ENCODE measurements around the gene TCF23.
"Not testable (repeated sequence)": the region's sequence is repeated elsewhere in the genome, so short reads cannot be mapped to it uniquely, and the experiment has no call there.

Gene TCF23

DNA sequence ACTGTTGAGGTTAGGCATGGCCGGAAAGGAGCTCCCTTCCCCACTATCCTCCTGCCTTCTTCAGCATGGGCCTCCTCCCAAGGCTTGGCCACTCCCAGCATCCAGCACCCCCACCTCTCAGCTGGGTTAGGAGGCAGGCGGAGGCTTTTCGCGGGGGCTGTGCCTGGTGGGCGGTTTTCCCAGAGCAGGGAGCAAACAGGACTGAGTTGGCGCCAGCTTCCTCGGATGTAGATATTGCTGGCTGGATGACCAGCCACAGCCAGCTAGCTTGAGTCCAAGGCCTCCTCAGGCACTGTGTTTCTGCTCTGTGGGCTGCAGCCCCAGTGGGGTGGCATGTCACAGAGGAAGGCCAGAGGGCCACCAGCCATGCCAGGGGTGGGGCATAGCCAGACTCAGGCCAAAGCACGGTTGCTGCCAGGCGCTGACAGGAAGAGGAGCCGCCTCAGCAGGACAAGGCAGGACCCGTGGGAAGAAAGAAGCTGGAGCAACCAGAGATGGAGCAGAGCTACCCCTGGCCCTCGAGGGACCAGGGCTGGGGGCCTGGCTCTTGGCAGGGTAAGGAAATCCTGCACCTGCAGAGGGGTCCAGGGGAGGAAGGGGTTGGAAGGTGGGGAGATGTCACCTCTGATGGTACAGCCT lies at the start of gene TCF23:
Gene TCF23 (plus strand): TSS at position 204 of the 639 bp plus-strand sequence. CDS start 130 bp downstream, at position 334.
- no peak for DNase-seq (ENCODE audit: low read depth in 1 of 2, low spot score in 1 of 2)
- no peak for TF ChIP-seq JUND (IDR thresholded peaks at IDR 0.05; ENCODE audit: low read depth)
- in situ Hi-C loops (cut with HindIII; ENCODE audit: low pct_unique_long_range_greater_than_20kb, low sequenced_read_pairs) = no loop called here

DNA sequence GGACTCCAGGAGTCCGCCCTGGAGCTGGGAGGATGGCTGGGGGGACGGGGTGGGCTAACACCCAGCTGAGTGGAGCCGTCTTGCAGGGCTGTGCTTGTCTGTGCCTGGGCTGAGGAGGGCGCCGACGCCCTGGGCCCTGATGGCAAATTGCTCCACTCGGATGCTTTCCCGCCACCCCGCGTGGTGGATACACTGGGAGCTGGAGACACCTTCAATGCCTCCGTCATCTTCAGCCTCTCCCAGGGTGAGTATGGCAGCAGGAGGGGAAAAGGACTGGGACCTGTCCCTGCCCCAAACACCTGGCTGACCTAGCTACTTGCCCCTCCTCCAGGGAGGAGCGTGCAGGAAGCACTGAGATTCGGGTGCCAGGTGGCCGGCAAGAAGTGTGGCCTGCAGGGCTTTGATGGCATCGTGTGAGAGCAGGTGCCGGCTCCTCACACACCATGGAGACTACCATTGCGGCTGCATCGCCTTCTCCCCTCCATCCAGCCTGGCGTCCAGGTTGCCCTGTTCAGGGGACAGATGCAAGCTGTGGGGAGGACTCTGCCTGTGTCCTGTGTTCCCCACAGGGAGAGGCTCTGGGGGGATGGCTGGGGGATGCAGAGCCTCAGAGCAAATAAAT lies 49.4 kb upstream of the TCF23 start:
- DNase-seq (ENCODE audit: low read depth in 1 of 2, low spot score in 1 of 2) = no peak
- TF ChIP-seq JUND (IDR thresholded peaks at IDR 0.05; ENCODE audit: low read depth) = no peak
- in situ Hi-C loops (cut with HindIII; ENCODE audit: low pct_unique_long_range_greater_than_20kb, low sequenced_read_pairs) = no loop called here

DNA sequence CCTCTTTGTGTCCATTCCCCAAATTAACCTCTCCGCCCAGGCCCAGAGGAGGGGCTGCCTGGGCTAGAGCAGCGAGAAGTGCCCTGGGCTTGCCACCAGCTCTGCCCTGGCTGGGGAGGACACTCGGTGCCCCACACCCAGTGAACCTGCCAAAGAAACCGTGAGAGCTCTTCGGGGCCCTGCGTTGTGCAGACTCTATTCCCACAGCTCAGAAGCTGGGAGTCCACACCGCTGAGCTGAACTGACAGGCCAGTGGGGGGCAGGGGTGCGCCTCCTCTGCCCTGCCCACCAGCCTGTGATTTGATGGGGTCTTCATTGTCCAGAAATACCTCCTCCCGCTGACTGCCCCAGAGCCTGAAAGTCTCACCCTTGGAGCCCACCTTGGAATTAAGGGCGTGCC lies 48.8 kb upstream of the TCF23 start:
- DNase-seq (ENCODE audit: low read depth in 1 of 2, low spot score in 1 of 2) = no peak
- TF ChIP-seq JUND (IDR thresholded peaks at IDR 0.05; ENCODE audit: low read depth) = no peak
- in situ Hi-C loops (cut with HindIII; ENCODE audit: low pct_unique_long_range_greater_than_20kb, low sequenced_read_pairs) = no loop called here

DNA sequence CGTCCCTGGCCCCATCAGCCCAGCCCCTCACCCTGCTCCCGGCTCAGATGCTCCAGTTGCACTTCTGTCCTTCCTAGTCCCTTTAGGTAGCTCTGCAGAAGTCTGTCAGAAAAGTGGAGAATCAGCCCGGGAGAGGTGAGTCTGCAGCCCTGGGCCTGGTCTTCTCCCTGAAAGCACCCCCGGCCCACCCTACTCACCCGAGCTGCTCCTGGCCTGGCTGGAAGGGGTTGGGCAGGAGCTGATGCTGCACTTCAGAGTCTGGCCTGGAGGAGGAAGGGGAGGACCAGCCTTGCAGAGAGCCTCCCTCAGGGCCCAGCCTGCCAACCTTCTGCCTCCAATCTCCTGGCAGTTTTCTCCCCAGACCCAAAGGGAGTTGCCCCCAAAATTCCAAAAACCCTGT lies 46.5 kb upstream of the TCF23 start:
- TF ChIP-seq JUND (IDR thresholded peaks at IDR 0.05; ENCODE audit: low read depth) = no peak
- DNase-seq (ENCODE audit: low read depth in 1 of 2, low spot score in 1 of 2) = no peak
- in situ Hi-C loops (cut with HindIII; ENCODE audit: low pct_unique_long_range_greater_than_20kb, low sequenced_read_pairs) = no loop called here

DNA sequence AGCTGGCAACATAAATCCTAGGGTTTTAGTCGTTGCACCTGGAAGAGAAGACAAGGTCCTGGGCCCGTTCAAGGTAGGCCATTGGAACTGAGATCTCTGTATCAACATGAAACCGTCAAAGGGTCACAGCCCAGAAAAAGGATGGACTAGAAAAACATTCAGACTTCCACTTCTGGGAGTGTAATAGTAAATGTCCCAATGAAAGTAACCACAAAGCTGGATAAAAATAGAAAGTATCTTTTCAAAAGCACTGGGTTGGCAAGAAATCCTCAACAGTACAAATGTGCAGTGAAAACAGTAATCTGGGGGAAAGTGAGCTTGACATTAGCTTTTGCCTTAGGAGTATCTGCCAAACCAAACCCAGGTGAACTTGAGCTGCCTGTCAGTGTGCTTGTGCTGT lies 42.8 kb upstream of the TCF23 start:
- TF ChIP-seq JUND (IDR thresholded peaks at IDR 0.05; ENCODE audit: low read depth) = no peak
- in situ Hi-C loops (cut with HindIII; ENCODE audit: low pct_unique_long_range_greater_than_20kb, low sequenced_read_pairs) = no loop called here
- no peak for DNase-seq (ENCODE audit: low read depth in 1 of 2, low spot score in 1 of 2)

DNA sequence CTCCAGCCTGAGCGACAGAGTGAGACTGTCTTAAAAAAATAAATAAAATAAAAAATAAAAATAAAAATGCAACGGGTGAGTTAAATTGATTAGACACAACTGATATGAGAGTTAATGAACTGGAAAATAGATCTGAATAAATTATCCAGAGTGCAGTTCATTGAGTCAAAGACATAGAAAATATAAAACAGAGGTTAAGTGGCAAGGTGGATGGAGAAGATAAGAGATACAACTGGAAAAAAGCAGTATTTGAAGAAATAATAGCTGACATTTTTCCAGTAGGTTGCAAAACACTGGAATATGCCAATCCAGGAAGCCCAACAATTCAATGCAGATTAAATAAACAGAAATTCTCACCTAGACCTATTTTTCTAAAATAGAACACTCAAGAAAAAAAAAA lies 40.6 kb upstream of the TCF23 start:
- no peak for DNase-seq (ENCODE audit: low read depth in 1 of 2, low spot score in 1 of 2)
- TF ChIP-seq JUND (IDR thresholded peaks at IDR 0.05; ENCODE audit: low read depth) = no peak
- in situ Hi-C loops (cut with HindIII; ENCODE audit: low pct_unique_long_range_greater_than_20kb, low sequenced_read_pairs) = no loop called here

DNA sequence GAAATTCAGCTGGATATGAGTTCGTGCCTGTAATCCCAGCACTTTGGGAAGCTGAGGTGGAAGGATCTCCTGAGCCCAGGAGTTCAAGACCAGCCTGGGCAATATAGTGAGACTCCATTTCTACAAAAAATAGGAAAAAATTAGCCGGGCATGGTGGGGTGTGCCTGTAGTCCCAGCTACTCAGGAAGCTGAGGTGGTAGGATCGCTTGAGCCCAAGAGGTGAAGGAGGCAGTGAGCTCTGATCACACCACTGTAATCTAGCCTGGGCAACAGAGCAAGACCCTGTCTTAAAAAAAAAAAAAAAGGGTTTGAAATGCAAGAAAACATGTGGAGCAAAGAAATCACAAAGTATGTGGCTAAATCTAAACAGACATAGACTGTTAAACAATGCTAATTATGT lies 39.7 kb upstream of the TCF23 start:
- DNase-seq (ENCODE audit: low read depth in 1 of 2, low spot score in 1 of 2) = no peak
- in situ Hi-C loops (cut with HindIII; ENCODE audit: low pct_unique_long_range_greater_than_20kb, low sequenced_read_pairs) = no loop called here

DNA sequence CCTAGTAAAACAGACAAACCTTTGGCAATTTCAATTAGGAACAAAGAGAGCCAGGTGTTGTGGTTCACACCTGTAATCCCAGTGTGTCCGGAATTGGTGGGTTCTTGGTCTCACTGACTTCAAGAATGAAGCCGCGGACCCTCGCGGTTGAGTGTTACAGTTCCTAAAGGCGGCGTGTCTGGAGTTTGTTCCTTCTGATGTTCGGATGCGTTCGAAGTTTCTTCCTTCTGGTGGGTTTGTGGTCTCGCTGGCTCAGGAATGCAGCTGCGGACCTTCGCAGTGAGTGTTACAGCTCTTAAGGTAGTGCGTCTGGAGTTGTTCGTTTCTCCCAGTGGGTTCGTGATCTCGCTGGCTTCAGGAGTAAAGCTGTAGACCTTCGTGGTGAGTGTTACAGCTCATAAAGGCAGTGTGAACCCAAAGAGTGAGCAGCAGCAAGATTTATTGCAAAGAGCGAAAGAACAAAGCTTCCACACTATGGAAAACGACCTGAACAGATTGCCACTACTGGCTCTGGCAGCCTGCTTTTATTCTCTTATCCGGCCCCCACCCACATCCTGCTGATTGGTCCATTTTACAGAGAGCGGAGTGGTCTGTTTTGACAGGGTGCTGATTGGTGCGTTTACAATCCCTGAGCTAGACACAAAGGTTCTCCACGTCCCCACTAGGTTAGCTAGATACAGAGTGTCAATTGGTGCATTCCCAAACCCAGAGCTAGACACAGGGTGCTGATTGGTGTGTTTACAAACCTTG lies 38.0 kb upstream of the TCF23 start:
- DNase-seq (ENCODE audit: low read depth in 1 of 2, low spot score in 1 of 2); in situ Hi-C loops (cut with HindIII; ENCODE audit: low pct_unique_long_range_greater_than_20kb, low sequenced_read_pairs): not testable (repeated sequence)

More for the DNA sequence above, 39.7 kb upstream of the TCF23 start:
- TF ChIP-seq JUND (IDR thresholded peaks at IDR 0.05; ENCODE audit: low read depth) = no peak

DNA sequence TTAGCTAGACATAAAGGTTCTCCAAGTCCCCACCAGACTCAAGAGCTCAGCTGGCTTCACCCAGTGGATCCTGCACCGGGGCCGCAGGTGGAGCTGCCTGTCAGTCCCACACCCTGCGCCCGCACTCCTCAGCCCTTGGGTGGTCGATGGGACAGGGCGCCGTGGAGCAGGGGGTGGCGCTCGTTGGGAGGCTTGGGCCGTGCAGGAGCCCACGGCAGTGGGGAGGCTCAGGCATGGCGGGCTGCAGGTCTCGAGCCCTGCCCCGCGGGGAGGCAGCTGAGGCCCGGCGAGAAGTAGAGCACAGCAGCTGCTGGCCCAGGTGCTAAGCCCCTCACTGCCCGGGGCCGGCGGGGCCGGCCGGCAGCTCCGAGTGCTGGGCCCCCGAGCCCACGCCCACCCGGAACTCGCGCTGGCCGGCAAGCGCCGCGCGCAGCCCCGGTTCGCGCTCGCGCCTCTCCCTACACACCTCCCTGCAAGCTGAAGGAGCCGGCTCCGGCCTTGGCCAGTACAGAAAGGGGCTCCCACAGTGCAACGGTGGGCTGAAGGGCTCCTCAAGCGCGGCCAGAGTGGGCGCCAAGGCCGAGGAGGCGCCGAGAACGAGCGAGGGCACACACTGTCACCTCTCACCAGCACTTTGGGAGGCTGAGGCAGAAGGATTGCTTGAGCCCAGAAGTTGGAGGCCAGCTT lies 37.3 kb upstream of the TCF23 start:
- in situ Hi-C loops (cut with HindIII; ENCODE audit: low pct_unique_long_range_greater_than_20kb, low sequenced_read_pairs); DNase-seq (ENCODE audit: low read depth in 1 of 2, low spot score in 1 of 2): not testable (repeated sequence)

DNA sequence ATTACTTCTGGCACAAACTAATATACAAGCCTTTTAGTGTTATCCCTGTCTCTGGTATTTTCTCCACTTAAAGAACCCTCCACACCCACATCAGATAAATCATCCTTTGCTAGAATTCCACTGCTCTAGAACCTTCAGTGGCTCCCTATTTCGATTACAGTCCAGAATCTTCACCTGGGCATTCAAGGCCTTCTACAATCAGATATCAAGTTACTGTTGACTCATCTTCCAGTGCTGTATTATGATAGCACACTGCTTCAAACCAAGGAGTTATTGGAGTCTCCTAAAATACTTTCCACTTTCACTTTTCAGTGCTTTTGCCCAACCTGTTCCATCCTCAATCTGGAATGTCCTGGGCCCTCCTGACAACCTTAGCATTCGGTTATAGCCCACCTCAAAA lies 33.3 kb upstream of the TCF23 start:
- DNase-seq (ENCODE audit: low read depth in 1 of 2, low spot score in 1 of 2) = no peak
- no peak for TF ChIP-seq JUND (IDR thresholded peaks at IDR 0.05; ENCODE audit: low read depth)
- in situ Hi-C loops (cut with HindIII; ENCODE audit: low pct_unique_long_range_greater_than_20kb, low sequenced_read_pairs) = no loop called here

DNA sequence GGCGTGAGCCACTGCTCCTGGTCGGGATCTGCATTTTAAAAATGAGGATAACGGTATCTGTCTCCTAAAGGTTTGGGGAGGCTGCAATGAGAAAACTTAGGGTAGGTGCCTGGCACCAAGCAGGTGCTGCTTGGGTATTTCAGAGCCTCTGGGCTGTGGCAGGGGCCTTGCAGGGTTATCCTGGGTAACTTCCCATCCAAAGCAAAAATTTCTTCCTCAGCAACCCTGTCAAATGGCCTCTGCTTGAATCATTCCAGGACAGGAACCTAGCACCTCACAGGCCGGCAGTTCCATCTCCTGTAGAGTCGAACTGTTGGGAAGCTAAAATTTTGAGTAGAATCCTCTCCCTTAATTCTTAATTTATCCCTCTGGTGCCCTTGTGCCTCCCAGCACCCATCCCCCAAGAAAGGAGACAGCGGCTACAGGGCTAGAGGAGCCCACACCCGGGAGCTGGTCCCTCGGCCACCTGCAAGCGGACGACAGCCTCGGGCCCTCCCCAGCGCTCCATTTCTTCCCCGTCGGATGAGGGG lies 30.7 kb upstream of the TCF23 start:
- in situ Hi-C loops (cut with HindIII; ENCODE audit: low pct_unique_long_range_greater_than_20kb, low sequenced_read_pairs) = no loop called here
- DNase-seq (ENCODE audit: low read depth in 1 of 2, low spot score in 1 of 2) = no peak
- no peak for TF ChIP-seq JUND (IDR thresholded peaks at IDR 0.05; ENCODE audit: low read depth)

DNA sequence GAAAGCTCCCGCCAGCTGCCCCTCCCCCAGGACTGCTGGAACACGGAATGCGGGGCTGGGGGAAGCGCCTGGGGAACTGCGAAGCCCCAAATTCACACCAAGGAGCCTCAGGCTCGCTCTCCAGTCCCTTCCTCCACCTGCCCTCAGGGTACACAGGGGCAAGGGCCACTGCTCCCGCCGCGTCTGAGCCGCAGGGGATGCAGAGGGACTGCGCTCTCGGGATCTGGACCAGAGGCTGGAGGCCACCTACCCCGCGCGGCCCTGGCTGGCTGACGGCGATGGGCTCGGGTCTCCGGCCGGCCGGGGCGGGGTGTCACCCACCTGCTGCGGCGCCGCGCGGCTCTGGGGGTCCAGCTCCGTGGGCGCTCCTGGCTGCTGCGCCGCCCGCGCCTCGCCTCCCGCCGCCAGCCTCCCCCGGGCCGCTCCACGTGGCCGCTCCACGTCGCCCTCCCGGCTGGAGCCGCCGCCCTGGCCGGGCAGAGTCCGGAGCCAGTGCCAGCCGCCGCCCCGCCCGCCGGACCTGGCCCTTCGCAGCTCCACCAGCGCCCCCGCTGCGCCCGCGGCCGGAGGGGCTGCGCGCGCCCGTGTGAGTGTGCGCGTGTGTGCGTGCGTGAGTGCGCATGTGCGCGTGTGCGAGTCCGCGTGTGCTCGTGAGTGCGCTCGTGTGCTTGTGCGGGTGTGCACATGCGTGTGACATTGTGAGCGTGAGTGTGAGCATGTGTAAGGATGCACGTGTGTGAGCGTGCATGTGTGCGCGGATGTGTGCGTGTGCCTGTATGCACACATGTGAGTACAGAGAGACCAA lies 30.1 kb upstream of the TCF23 start, which contains the start of gene CGREF1:
Gene CGREF1 (minus strand): TSS at position 604 of the 805 bp plus-strand sequence. CDS start 14,762 bp downstream, outside the sequence.
- no peak for TF ChIP-seq JUND (IDR thresholded peaks at IDR 0.05; ENCODE audit: low read depth)
- in situ Hi-C loops (cut with HindIII; ENCODE audit: low pct_unique_long_range_greater_than_20kb, low sequenced_read_pairs) = no loop called here
- peak; percentile 28 for DNase-seq (ENCODE audit: low read depth in 1 of 2, low spot score in 1 of 2)

DNA sequence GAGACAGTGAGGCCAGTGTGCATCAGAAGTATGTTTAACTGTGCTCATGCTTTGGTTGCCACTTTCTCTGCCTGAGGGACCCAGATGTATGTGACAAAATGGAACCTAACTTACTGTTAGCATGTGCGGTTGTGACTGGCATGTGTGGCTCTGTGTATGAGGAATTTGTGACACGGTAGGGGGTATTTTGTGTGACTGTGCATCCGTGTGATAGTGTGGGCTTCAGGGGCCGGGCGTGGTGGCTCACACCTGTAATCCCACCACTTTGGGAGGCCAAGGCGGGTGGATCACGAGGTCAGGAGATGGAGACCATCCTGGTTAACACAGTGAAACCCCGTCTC lies 29.5 kb upstream of the TCF23 start:
- DNase-seq (ENCODE audit: low read depth in 1 of 2, low spot score in 1 of 2); in situ Hi-C loops (cut with HindIII; ENCODE audit: low pct_unique_long_range_greater_than_20kb, low sequenced_read_pairs): not testable (repeated sequence)
